HG03442 (cell line): ENCODE data around the gene MCCC2.
"Not testable (repeated sequence)": the region's sequence is repeated elsewhere in the genome, so short reads cannot be mapped to it uniquely, and the experiment has no call there.

Experiments
- ATAC-seq: cut with Tn5 transposase; IDR thresholded peaks from one replicate; pipeline ENCODE4 v1.9.1; 2021; ENCODE audit warnings: mild to moderate bottlenecking, moderate library complexity; ENCODE audit not compliant: unreplicated experiment

The MCCC2 gene

DNA sequence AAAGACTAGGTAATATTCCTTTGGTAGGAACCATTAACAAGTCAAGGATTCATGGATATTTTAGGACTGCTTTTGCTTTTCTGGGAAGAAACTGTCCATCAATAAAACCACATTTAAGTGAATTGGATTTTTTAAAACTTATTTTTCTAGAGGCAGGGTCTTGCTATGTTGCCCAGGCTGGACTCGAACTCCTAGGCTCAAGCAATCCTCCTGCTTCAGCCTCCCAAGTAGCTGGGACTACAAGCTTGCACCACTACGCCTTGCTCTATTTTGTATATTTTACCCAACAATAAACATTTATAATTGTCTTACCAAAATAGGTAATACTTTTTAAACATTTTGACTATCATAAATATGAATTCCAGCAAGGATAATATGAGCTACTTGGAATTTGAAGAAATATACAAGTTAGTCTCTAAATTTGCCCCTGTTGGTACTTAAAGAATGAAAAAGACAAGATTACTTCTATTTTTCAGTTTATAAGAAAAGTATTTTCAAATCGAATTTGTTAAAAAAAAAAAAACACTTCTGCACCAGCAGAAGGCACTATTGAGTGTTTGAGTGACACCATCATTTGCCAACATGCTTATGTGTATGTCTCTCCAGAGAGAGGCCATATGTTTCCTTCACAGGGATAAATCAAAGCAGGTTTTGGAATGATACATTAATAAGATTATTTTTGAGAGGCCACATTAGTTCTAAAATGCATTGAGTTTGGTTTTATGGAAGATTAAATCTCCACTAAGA, 71.9 kb downstream of the MCCC2 start:
- no peak for ATAC-seq

DNA sequence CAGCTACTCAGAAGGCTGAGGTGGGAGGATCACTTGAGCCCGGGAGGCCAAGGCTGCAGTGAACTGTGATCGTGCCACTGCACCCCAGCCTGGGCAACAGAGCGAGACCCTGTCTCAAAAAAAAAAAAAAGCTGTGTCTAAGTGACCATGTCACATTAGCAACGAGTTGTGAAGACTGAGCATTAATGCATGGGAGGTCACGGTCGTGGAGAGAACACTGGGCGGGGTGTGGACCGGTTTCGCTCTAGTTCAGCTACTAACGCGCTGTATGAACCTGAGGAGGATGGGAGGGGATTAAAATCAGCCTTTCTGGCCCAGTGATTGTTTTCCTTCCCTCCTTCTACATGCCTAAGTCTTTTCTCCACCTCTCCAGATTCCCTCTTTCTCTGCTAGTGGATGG, 75.2 kb downstream of the MCCC2 start:
- ATAC-seq: no peak

DNA sequence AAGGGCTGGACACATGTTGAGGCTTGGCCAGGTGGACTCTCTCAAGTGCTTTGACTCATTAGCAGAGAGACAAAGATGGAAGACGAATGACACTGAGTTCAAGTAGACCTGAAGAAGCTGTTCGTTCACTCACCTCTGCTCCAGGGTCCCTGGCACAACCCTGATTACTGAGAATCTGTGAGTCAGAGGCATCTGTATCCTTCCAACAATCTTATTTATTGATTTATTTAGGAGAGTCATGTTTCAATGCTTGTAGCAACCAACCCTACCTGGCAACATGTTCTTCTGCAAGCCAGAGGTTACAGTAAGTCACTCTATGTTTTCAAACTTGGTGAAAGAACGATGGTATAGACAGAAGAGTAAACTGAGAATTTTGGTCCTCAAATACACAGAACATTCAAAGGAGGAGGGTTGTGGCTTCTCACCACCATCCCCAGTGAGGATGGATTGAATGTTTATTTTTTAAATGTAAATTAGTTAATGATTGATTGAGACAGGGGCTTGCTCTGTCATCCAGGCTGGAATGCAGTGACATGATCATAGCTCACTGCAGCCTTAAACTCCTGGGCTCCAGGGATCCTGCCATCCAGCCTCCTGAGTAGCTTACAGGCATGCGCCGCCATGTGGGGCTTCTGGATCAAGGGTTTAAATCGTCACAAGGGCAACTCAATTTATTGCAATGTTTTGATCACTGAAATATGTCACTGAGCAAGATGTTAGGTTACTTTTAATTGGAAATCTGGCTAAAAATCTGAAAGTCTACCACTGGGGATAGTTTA, 76.2 kb downstream of the MCCC2 start:
- ATAC-seq: no peak

DNA sequence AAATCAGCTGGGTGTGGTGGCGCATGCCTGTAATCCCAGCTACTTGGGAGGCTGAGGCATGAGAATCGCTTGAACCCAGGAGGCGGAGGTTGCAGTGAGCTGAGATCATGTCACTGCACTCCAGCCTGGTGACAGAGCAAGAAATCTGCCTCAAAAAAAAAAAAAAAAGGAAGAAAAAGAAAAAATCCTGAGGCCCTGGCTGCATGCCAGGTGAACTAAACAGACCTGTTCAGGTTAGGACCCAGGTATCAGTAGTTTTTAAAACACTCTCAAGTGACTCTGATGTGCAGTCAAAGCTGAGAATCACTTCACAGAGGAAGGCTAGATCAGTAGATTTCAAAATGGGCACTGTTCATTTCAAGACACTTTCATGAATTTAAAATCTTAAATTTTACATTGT, 77.5 kb downstream of the MCCC2 start:
- ATAC-seq: not testable (repeated sequence)

DNA sequence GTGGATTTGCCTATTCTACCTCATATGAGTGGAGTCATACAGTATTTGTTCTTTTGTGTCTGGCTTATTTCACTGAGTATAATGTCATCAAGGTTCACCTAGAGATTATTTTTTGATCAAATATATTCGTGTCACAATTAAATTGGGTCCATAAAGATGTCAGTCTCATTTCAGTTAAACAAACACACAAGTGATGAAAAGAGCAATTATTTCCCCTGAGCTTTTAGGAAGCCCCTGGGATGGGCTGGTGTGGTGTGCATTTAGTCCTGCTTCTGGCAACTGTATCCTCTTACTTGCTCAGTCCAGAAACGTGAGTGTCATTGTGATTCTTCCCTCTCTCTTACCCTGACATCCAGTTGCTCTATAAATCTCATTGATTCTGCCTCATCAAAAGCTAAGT, 79.2 kb downstream of the MCCC2 start:
- ATAC-seq: no peak

DNA sequence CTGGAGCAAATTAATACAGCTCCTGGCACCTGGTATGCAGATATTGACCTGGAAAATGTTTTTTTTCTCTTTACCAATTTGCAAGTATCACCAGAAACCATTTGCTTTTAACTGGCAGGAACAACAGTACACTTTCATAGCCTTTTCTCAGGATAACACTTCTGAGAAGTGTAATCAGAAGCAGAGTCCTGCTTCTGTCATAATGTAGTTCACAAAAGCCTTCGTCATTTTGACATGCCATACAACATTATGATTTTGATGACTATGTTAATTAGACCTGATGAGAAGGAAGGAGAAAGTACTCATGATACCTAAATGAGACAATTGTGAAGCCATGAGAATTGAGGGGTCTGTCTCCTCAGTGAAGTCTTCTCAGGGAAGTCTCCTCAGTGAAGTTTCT, 90.8 kb downstream of the MCCC2 start:
- no peak for ATAC-seq

DNA sequence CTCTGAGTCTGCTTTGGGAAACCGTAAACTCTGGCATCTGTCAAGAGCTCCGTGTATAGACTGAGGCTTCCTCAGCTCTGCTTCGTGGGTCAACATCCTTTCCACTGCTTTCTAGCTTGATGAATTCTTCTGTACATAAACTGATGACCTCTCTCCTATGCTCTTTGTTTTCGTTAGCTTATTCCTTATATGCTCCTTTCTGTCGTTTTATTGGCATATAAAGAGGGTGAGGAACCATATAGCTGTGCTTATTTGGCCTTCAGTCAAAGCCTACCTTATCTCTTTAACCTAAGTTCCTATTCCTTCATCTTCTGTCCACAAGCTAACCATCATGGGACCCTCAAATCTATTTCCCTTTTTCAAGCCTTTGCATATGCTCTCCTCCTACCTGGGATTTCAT, 92.6 kb downstream of the MCCC2 start:
- no peak for ATAC-seq

DNA sequence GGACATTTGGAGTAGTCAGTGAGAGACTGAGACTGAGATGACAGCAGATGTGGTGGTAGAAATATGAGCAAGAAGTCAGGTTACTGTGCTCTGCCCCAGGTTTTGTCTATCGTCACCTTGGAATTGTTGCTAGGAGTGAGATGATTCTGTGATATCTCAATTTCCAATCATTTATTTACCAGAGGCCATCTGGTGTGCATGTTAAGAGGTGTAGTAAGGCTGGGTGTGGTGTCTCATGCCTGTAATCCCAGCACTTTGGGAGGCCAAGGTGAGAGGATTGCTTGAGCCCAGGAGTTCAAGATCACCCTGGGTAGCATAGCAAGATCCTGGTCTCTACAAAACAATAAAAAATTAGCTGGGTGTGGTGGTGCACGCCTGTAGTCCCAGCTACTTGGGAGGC, 93.4 kb downstream of the MCCC2 start:
- ATAC-seq: no peak

DNA sequence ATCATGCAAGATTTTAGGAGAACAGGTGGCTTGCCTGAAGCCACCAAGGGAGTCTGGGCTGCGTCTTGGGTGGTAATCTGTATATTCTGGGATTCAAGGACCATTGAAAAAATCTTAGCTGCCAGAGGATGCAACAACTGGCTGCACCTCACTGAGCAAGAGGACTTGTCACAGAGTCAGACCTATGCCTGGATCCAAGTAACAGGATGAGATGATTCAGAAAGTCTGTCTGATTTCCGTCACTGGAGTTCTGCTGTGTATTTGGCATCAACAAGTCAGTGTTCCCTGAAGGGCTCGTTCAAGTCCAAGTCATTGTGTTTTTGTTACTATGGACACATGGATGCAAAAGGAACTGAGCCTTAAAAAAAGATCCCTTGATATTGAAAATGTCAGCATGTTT, 94.2 kb downstream of the MCCC2 start:
- no peak for ATAC-seq

DNA sequence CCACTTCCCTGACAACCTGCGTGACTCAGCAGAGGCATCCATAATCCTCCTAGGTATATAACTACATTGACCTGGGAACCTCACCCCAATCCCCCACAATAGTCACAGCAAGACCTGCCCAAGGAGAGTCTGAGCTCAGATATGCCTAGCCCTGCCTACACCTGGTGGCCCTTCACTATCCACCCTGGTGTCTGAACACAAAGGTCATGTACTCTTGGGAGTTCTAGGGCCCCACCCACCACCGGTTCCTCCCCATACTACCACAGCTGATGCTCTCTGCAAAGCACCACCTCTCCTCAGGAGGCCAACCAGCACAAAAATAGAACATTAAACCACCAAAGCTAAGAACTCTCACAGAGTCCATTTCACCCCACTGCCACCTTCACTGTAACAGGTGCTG, 97.2 kb downstream of the MCCC2 start:
- ATAC-seq: no peak

DNA sequence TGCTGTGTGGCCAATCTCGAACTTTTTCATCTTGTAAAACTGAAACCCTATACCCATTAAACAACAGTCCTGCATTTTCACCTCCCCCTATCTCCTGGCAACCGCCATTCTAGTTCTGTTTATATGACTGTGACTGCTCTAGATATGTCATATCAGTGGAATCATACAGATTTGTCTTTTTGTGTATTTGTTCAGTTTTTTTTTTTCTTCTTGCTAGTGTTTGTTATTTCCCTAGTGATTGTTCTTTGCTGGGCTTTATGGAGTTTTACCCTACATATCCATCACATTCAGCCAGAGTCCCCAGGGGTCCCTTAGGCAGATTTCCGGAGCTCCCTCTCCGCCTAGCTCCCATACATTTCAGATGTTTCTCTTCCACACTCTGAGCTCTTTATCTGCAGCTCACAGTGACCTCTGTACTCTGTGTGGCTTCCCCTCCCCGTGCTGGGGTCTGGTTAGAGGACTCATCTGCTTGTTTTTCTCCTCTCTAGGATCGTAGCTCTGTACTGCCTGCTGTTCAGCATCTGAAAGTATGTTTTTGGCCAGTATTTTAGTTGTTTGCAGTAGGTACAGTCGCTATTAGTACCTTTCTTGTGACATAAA, 106.8 kb downstream of the MCCC2 start:
- ATAC-seq: no peak

DNA sequence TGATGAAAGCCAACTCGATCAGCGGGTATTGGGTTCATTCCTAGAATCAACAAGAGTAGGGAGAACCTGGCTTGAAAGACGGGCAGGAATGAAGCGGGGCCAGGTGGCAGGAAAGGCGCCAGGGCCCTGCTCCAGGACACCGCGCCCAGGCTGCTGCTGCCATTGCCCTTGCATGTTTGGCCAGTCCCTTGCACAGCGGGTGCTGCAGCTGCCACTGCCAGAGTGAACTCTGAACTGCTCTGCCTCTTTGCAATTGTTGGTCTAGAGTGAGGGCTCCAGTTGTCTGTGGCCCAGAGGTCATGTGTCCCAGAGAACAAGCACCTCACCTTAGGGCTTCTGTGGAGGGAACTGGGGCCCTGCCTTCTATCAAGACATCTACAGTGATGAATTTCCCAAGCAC, 107.9 kb downstream of the MCCC2 start:
- no peak for ATAC-seq

DNA sequence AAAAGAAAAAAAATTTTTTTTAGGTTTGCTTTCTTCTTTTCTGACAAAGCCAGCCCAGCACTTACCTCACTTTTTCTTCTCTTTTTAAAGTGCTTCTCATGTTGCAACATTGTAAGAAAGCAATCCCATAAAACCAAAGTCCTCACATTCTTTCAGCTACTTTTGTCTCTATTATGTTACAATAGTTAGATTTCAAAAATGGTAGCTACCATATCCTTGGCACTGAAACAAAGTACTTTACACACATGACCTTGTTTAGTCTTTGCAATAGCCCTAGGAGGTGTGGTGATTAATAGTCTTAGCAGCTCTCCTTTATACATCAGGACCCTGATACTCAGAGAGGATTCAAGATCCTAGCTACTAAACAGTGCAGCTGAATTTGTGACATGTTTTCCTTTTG, 108.5 kb downstream of the MCCC2 start:
- ATAC-seq: no peak

DNA sequence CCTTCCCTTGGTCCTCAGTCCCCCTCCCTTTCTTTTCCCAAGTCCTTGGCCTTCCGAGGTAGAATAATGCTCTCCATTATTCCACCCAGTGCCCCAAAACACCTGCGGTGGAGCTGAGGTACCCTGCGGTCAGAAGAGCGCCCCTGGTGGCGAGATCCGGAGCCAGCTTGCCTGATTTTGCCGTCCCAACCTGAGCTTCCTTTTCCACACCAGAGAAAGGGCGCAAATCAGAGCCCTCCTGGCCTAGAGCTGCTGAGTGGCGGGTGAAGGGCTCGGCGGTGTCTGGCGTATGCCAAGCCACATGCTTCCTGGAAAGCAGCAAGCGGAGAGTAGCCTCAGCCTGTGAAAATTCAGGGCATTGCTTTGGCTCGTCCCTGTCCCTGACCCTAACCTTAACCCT, 110.8 kb downstream of the MCCC2 start:
- ATAC-seq: no peak

DNA sequence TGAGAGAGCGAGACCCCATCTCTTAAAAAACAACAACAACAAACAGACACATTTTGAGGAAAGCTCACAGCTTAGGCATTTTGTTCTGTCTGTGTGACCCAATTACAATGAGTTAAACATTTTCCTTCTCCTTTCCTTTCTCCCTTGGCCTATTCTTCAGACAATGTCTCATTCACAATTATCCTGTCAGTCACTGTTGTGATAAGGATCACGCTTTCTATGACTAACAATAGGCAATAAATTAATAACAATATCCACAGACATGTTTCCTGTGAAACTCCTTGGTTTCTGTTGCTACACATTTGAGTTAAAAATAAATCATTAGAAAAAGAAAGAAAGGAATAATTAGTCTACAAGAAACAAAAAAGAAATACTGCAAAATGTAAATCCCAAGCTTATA, 112.1 kb downstream of the MCCC2 start:
- ATAC-seq: no peak

DNA sequence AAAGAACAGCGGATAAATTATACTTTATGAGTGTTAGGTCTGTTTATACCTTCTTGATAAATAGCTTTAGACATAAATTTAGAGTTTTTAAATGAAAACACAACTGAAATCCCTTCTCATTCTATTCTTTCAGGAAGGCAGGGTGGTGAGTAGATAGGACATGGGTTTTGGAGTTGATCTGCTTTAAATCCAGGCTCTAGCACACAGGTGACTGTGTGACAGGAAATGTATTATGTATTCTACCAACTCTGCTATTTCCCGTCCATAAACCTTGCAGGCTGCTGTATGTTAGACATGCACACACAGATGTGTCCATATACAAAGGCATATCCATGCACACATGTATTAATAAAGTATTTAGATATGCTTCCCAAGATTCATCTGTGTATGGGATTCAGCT, 112.6 kb downstream of the MCCC2 start:
- ATAC-seq: no peak

DNA sequence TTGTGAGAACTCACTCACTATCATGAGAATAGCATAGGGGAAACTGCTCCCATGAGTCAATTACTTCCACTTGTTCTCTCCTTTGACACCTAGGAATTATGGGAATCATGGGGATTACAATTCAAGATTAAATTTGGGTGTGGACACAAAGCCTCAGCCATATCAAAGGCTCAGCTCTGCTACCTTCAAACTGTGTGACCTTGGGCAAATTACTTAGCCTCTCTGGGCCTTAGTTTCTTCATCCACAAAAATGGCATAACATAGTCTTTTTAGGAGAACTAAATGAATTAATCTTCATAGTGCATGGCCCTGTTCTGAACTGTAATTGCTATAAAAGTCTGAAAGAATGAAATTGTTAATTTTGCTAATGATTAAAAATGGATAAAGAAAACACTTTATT, 113.7 kb downstream of the MCCC2 start:
- ATAC-seq: no peak

DNA sequence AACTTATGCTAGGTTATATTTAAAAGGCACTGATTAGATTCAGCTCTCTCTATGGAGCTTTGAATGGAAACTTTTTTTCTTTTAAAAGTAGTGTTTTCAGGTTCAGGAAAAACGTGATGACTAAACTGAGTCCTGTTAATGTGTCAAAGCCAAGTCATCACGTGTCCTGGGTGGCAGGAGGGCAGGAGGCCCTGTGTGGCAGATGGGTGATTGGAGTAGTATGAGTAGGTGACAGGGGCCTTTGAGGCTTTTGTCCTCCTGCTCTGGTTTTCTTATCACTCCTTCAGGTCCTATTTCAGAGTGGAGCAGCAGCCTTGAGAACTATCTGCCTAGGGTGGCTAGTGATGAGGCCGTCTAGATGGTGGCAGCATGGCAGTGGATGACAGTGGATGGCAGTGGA, 114.3 kb downstream of the MCCC2 start:
- no peak for ATAC-seq

DNA sequence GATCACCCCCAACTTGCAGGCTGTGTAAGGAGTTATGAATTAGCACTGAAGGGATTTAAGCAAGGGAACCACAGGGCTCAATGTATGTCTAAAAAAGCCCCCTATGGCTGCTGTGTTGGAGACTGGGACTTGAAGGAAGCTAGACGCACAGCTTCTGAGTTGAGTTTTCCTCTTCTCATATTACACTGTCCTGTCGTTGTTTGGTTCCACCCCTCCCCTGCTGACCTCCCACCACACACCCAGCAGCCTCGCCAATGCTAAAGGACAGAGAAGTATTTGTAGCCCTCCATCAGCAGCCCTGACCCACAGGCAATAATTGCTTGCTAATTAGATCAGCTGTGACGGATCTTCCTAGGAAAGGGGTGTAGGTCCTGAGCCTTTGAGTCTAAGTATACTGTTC, 116.8 kb downstream of the MCCC2 start:
- no peak for ATAC-seq

DNA sequence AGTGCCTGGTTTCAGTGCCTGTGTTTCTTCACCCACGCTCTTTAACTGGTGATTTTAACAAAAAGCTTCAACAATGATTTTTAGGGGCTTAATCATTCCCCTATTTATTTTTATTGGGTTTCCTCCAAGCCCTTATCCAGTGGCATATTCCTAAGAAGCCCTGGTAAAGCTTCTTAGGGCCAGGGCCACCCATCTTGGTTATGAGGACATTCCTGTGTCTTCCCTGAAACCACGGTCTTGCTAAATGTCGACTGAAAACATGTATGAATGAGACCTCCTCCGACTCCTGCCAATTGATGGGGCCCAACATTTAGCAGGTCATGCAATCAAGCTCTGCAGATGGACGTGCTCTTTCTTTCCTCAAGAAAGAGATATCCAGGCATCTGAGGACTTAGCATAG, 118.3 kb downstream of the MCCC2 start:
- no peak for ATAC-seq

DNA sequence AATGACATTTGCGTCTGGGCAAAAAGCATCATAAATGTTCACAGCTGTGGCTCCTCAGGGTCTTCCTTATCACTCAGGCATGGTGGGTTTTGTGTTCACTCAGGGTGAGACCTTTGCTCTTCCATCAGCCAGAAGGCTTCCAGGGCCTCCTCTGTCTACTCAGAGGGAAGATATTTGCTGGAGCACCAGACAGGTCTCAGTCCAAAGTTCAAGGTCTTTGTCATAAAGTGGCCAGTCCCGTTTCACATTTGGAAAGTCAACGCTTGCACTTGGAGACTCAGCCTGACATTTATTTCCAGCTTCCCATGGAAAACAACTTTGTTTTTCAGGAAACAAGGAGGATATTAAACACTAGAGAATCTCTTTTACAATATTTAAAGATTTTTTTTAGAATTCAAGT, 119.8 kb downstream of the MCCC2 start:
- no peak for ATAC-seq
